K562 (cell line): ENCODE data around the gene C2CD2.

Source experiments
- FOSL1 ChIP-seq: fragments of 200-800 bp; sonication (Bioruptor generic); conservative IDR thresholded peaks from 2 replicates; pipeline ENCODE4 v1.6.1; 2016; ENCODE audit warnings: missing genetic modification characterization, missing compliant biosample characterization
- NFATC3 ChIP-seq: fragments of 450-650 bp; IDR thresholded peaks from 2 replicates; pipeline ENCODE4 v1.6.1; 2017; ENCODE audit warnings: mild to moderate bottlenecking
- SETDB1 ChIP-seq: IDR thresholded peaks from one replicate; pipeline ENCODE4 v1.6.1; 2012; ENCODE audit warnings: low read length, control low read depth, inconsistent platforms
- TF ChIP-seq, protein P1 (sequence below): sonication (generic); formaldehyde crosslinking; IDR thresholded peaks from 2 replicates; pipeline ENCODE4 v1.8.0; 2022; ENCODE audit warnings: mild to moderate bottlenecking, missing genetic modification reagents

DNA sequence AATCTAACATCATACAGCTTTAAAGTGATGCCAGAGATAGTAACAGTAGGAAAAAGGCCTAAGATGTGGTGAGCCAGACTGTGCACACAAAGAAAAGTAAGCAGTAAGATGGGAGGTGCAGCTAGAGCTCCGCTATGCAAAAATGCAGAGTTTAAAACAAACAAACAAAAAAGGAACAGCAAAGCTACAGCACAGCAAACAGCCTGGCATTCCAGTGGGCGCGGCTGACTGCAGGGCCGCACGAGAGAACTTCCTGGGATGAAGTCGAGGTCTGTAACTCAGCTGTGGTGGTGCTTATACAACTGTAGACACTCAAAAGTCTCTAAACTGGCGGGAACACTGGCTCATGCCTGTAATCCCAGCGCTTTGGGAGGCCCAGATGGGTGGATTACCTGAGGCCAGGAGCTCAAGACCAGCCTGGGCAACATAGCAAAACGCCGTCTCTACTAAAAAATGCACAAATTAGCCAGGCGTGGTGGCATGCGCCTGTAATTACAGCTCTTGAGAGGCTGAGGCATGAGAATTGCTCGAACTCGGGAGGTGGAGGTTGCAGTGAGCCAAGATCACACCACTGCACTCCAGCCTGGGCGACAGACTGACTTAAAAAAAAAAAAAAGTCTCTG lies 104.7 kb downstream of the C2CD2 start:
- TF ChIP-seq SETDB1 (no peak), FOSL1 (no peak), NFATC3 (no peak)
- TF ChIP-seq, protein P1, sequence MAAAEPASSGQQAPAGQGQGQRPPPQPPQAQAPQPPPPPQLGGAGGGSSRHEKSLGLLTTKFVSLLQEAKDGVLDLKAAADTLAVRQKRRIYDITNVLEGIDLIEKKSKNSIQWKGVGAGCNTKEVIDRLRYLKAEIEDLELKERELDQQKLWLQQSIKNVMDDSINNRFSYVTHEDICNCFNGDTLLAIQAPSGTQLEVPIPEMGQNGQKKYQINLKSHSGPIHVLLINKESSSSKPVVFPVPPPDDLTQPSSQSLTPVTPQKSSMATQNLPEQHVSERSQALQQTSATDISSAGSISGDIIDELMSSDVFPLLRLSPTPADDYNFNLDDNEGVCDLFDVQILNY, result no peak
